Loucy (cell line): ENCODE data around the gene FBXL13.

ENCODE experiments used
- H2AFZ ChIP-seq: fragments of 200-600 bp; sonication (generic); 2 replicates; pipeline ENCODE4 v1.6.0; 2016; ENCODE audit warnings: antibody characterized with exemption, mild to moderate bottlenecking, low read length, moderate library complexity
- H3F3A ChIP-seq: fragments of 200-600 bp; 2 replicates; pipeline ENCODE4 v1.6.0; 2016; ENCODE audit warnings: antibody characterized with exemption, low read depth, mild to moderate bottlenecking
- H3K27me3 ChIP-seq: fragments of 200-600 bp; sonication (generic); 2 replicates; pipeline ENCODE4 v1.6.1; 2014; ENCODE audit warnings: low read length, mild to moderate bottlenecking; ENCODE audit not compliant: insufficient read depth, poor library complexity, severe bottlenecking
- H3K36me3 ChIP-seq: fragments of 200-600 bp; sonication (generic); 2 replicates; pipeline ENCODE4 v1.6.1; 2016; ENCODE audit warnings: low read length; ENCODE audit not compliant: insufficient read depth
- H3K4me1 ChIP-seq: fragments of 200-600 bp; sonication (generic); 2 replicates; pipeline ENCODE4 v1.5.1; 2014; ENCODE audit warnings: low read length, mild to moderate bottlenecking; ENCODE audit not compliant: insufficient read depth, poor library complexity, severe bottlenecking
- H3K4me2 ChIP-seq: fragments of 200-600 bp; sonication (generic); 2 replicates; pipeline ENCODE4 v1.6.0; 2014; ENCODE audit warnings: antibody characterized with exemption, low read length, low read depth, mild to moderate bottlenecking; ENCODE audit not compliant: poor library complexity, severe bottlenecking
- H3K4me3 ChIP-seq: fragments of 200-600 bp; sonication (generic); 2 replicates; pipeline ENCODE4 v1.5.1; 2014; ENCODE audit warnings: low read length, mild to moderate bottlenecking, mixed read lengths; ENCODE audit not compliant: poor library complexity, severe bottlenecking
- H3K79me2 ChIP-seq: fragments of 200-600 bp; sonication (generic); 2 replicates; pipeline ENCODE4 v1.6.1; 2014; ENCODE audit warnings: low read length; ENCODE audit not compliant: insufficient read depth
- H3K9ac ChIP-seq: fragments of 200-600 bp; sonication (generic); 2 replicates; pipeline ENCODE4 v1.6.0; 2014; ENCODE audit warnings: mild to moderate bottlenecking, low read depth, low read length, moderate library complexity; ENCODE audit not compliant: poor library complexity, severe bottlenecking
- H3K9me2 ChIP-seq: fragments of 200-600 bp; sonication (generic); replicated peaks from 2 replicates; pipeline ENCODE4 v1.6.1; 2016; ENCODE audit warnings: low read depth, low read length, mixed read lengths
- H3K9me3 ChIP-seq: fragments of 200-600 bp; sonication (generic); 2 replicates; pipeline ENCODE4 v1.6.1; 2014; ENCODE audit warnings: mild to moderate bottlenecking, antibody characterized with exemption, low read length, low read depth; ENCODE audit not compliant: insufficient read depth
- H4K20me1 ChIP-seq: fragments of 200-600 bp; sonication (generic); 2 replicates; pipeline ENCODE4 v1.6.0; 2014; ENCODE audit warnings: antibody characterized with exemption, low read length, mild to moderate bottlenecking; ENCODE audit not compliant: insufficient read depth, poor library complexity, severe bottlenecking
- CTCF ChIP-seq: fragments of 200-600 bp; sonication (generic); conservative IDR thresholded peaks from 2 replicates; pipeline ENCODE4 v1.5.1; 2014; ENCODE audit warnings: mild to moderate bottlenecking, antibody characterized with exemption, low read length
- EZH2phosphoT487 ChIP-seq: fragments of 200-600 bp; IDR thresholded peaks from 2 replicates; pipeline ENCODE4 v1.6.1; 2018; ENCODE audit warnings: antibody characterized with exemption, mild to moderate bottlenecking, moderate library complexity, borderline replicate concordance

The FBXL13 gene

DNA sequence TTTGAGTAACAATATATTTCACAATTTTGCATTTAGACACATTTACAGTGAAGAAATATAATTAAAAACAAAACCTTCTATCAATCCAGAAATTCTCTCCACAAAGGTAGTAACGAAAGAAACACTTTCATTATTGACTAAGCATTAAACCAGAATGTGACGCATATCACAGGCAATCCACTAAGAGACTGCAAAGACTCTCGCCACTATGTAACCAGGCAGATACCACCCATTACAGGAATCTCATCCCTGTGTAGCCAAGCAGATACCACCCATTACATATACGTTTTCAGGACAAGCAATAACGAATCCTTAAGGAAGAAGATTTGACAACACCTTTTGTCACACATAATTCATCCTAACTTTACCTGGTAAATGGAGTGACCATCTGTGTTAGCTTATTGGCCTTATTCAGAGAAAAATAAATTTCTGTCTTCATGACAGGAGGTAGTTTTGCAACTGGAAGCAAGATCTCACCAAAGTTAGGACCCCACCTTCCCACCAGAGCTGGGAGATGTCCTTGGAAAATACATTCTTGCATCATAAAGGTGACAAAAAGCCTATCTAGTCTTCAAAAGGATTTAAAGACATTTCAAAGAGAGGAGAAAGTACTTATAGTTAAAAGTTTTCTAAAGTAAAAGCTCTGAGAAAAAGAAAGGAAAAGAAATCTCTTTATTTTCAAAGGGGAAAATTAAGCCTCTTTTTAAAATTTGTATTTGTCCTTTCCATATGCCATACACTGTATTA, 131.0 kb downstream of the FBXL13 start:
- Histone ChIP-seq H4K20me1 (no peaks in the 10 kb centered on the region), H3K4me3 (no peak overlapping the region), H3K9me2 (no peaks in the 10 kb centered on the region), H3K27me3 (no peaks in the 10 kb centered on the region), H3K36me3 (no peaks in the 10 kb centered on the region), H3K9me3 (no peaks in the 10 kb centered on the region), H3K4me1 (no peaks in the 10 kb centered on the region), H2AFZ (no peak overlapping the region), H3F3A (no peaks in the 10 kb centered on the region), H3K79me2 (no peaks in the 10 kb centered on the region), H3K4me2 (no peak overlapping the region), H3K9ac (no peak overlapping the region)
- TF ChIP-seq EZH2phosphoT487 (no peak), CTCF (no peak)

DNA sequence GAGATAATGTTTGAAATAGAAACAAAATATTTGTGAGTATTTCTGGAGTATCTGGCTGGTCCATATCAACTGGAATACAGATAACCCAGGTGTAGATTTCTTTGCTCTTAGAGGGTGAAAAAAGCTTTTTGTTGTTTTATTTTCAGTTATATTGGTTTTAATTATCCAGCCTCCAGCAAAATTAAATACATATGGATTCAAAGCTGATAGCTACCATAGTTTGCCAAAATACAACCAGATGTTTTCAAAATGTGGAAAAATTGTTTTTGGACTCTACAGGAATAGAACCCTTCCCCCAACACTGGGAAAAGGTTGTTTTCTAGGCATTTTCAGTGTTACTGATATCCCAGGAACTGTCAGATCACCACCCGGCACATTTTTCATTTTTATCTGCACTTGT, 131.7 kb downstream of the FBXL13 start:
- TF ChIP-seq EZH2phosphoT487, result no peak
- no peak for TF ChIP-seq CTCF
- no peaks in the 10 kb centered on the region for H3K36me3 ChIP-seq
- H3K4me3 ChIP-seq, result no peak overlapping the region
- no peak overlapping the region for H3K4me2 ChIP-seq
- H3F3A ChIP-seq, result no peaks in the 10 kb centered on the region
- H3K79me2 ChIP-seq, result no peaks in the 10 kb centered on the region
- H3K27me3 ChIP-seq, result no peaks in the 10 kb centered on the region
- no peaks in the 10 kb centered on the region for H3K9me2 ChIP-seq
- H2AFZ ChIP-seq, result no peak overlapping the region
- H3K9ac ChIP-seq, result no peak overlapping the region
- no peaks in the 10 kb centered on the region for H3K9me3 ChIP-seq
- no peaks in the 10 kb centered on the region for H4K20me1 ChIP-seq
- no peaks in the 10 kb centered on the region for H3K4me1 ChIP-seq

DNA sequence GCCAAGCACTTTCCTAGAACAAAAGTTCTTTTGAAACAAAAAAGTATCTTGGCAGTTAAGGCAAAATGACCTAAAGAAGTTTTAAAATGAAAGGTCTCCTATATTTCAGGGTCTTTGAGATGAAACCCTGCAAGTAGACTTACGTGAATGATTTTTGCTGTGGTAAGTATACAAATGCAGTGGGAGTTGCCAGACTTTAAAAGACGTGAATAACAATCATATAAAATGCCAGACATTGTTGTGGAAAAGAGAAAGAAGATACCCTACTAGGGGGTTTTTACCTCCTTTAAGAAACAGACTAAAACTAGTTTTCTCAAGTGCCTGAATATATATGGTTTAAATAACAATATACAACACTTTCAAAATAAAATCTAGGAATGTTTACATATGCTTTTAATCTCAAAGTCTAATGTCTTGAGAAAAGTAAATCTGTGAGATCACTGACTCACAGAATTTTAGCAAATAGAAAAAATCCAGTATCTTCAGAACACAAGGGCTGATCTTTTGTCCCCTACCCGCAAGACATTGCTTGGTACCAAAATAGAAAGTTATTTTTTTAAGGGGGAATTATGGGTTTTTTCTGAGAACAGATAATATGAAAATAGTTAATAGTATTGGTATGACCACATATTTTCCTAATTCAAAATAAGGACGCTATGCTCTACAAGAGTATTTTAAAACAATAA, 132.3 kb downstream of the FBXL13 start:
- Histone ChIP-seq H2AFZ (no peak overlapping the region), H3K4me1 (no peaks in the 10 kb centered on the region), H3K36me3 (no peaks in the 10 kb centered on the region), H3K4me2 (no peak overlapping the region), H3K79me2 (no peaks in the 10 kb centered on the region), H4K20me1 (no peaks in the 10 kb centered on the region), H3F3A (no peaks in the 10 kb centered on the region), H3K9me3 (no peaks in the 10 kb centered on the region), H3K9me2 (no peaks in the 10 kb centered on the region), H3K27me3 (no peaks in the 10 kb centered on the region), H3K4me3 (no peak overlapping the region), H3K9ac (no peak overlapping the region)
- TF ChIP-seq EZH2phosphoT487, result no peak
- TF ChIP-seq CTCF, result no peak
